HepG2 (cell line): ENCODE measurements around the gene ATN1. TPM values are rescaled to one million over a fixed set of nuclear protein-coding genes. Genes with fewer than 3 reads are reported as not detected.

ENCODE experiments used
- ATF2 ChIP-seq: sonication (generic); formaldehyde crosslinking; IDR thresholded peaks from 2 replicates; pipeline ENCODE4 v1.4.0; 2020; ENCODE audit warnings: missing genetic modification reagents
- DBP ChIP-seq: sonication (generic); formaldehyde crosslinking; IDR thresholded peaks from 2 replicates; pipeline ENCODE4 v1.4.0; 2020; ENCODE audit warnings: missing genetic modification reagents; ENCODE audit errors: not compliant biosample characterization
- KDM4B ChIP-seq: sonication (generic); formaldehyde crosslinking; IDR thresholded peaks from 2 replicates; pipeline ENCODE4 v1.4.0; 2020; ENCODE audit warnings: missing genetic modification reagents
- NFE2L1 ChIP-seq: sonication (generic); formaldehyde crosslinking; IDR thresholded peaks from 2 replicates; pipeline ENCODE4 v1.4.0; 2020; ENCODE audit warnings: missing genetic modification reagents, mild to moderate bottlenecking, borderline replicate concordance
- NFKB2 ChIP-seq: sonication (generic); formaldehyde crosslinking; IDR thresholded peaks from 2 replicates; pipeline ENCODE4 v1.4.0; 2020; ENCODE audit warnings: missing genetic modification reagents, borderline replicate concordance
- NKX3-1 ChIP-seq: sonication (generic); formaldehyde crosslinking; IDR thresholded peaks from 2 replicates; pipeline ENCODE4 v1.5.0; 2020; ENCODE audit warnings: missing genetic modification reagents
- PHF8 ChIP-seq: sonication (generic); formaldehyde crosslinking; IDR thresholded peaks from 2 replicates; pipeline ENCODE4 v1.5.0; 2020; ENCODE audit warnings: missing genetic modification reagents
- RNF2 ChIP-seq: fragments of 450-650 bp; conservative IDR thresholded peaks from 2 replicates; pipeline ENCODE4 v1.6.1; 2016; ENCODE audit warnings: low read depth
- SAP130 ChIP-seq: IDR thresholded peaks from 2 replicates; pipeline ENCODE4 v1.6.1; 2016; ENCODE audit warnings: low read depth
- XRCC5 ChIP-seq: fragments of 200-400 bp; formaldehyde crosslinking; optimal IDR thresholded peaks from 2 replicates; pipeline ENCODE3; 2017; ENCODE audit warnings: mild to moderate bottlenecking, low read length
- ZBTB42 ChIP-seq: sonication (generic); formaldehyde crosslinking; IDR thresholded peaks from 2 replicates; pipeline ENCODE4 v1.5.0; 2020; ENCODE audit warnings: mild to moderate bottlenecking, missing genetic modification reagents
- ZFP37 ChIP-seq: sonication (generic); formaldehyde crosslinking; IDR thresholded peaks from 2 replicates; pipeline ENCODE4 v1.4.0; 2020; ENCODE audit warnings: missing genetic modification reagents, borderline replicate concordance
- ZNF225 ChIP-seq: sonication (generic); formaldehyde crosslinking; IDR thresholded peaks from 2 replicates; pipeline ENCODE4 v1.4.0; 2020; ENCODE audit warnings: mild to moderate bottlenecking, missing genetic modification reagents
- ZNF317 ChIP-seq: sonication (generic); formaldehyde crosslinking; IDR thresholded peaks from 2 replicates; pipeline ENCODE4 v1.5.0; 2020; ENCODE audit warnings: mild to moderate bottlenecking, missing genetic modification reagents
- ZNF83 ChIP-seq: sonication (generic); formaldehyde crosslinking; IDR thresholded peaks from 2 replicates; pipeline ENCODE4 v1.4.0; 2020; ENCODE audit warnings: missing genetic modification reagents, mild to moderate bottlenecking, borderline replicate concordance
- ZSCAN21 ChIP-seq: sonication (generic); formaldehyde crosslinking; IDR thresholded peaks from 2 replicates; pipeline ENCODE4 v1.8.0; 2022; ENCODE audit warnings: mild to moderate bottlenecking, missing genetic modification reagents, moderate library complexity, borderline replicate concordance
- ZSCAN22 ChIP-seq: sonication (generic); formaldehyde crosslinking; IDR thresholded peaks from 2 replicates; pipeline ENCODE4 v1.4.0; 2020; ENCODE audit warnings: mild to moderate bottlenecking, missing genetic modification reagents
- polyA plus RNA-seq, 8 experiments: library from polyadenylated mRNA; depleted of rRNA in 3 of 8; stranded (reverse) in 7 of 8; unstranded in 1 of 8; fragments of >200 nt; fragmentation: Illumina TruSeq in 4 of 8; extraction: Trizol in 4 of 8; gene quantifications; 2 replicates each; pipeline versions ENCODE4 v1.2.1 to v1.2.3, GENCODE V29; 2011 to 2016; ENCODE audit warnings: low read depth in 4 of 8, missing spikeins in 1 of 8, mixed read lengths in 1 of 8; ENCODE audit not compliant: insufficient read depth in 1 of 8
- total RNA-seq, 5 experiments: library from RNA; depleted of rRNA; stranded (reverse); fragments of >200 nt; fragmentation: Illumina TruSeq; extraction: Trizol; gene quantifications; 2 replicates each; pipeline ENCODE4 v1.2.3, GENCODE V29; 2016; ENCODE audit warnings: low read depth in 1 of 5
- TF ChIP-seq, protein P1 (sequence below): sonication (generic); formaldehyde crosslinking; IDR thresholded peaks from 2 replicates; pipeline ENCODE4 v1.4.0; 2020; ENCODE audit warnings: mild to moderate bottlenecking, missing genetic modification reagents
- TF ChIP-seq, protein P2 (sequence below), 2 experiments: sonication (generic) in 1 of 2; formaldehyde crosslinking in 1 of 2; IDR thresholded peaks; 2 replicates each; pipeline versions ENCODE4 v1.6.1 to v1.9.0; 2014 to 2022; ENCODE audit warnings: antibody characterized with exemption in 1 of 2, borderline replicate concordance in 1 of 2, inconsistent platforms in 1 of 2, low read depth in 1 of 2, missing genetic modification reagents in 1 of 2

ATN1 gene
- total and polyA plus RNA-seq, 2 of the 13 experiments (the other 11 are each of a cell fraction or from before 2014, with no cell fraction given): 2.1 to 8.6 TPM

DNA sequence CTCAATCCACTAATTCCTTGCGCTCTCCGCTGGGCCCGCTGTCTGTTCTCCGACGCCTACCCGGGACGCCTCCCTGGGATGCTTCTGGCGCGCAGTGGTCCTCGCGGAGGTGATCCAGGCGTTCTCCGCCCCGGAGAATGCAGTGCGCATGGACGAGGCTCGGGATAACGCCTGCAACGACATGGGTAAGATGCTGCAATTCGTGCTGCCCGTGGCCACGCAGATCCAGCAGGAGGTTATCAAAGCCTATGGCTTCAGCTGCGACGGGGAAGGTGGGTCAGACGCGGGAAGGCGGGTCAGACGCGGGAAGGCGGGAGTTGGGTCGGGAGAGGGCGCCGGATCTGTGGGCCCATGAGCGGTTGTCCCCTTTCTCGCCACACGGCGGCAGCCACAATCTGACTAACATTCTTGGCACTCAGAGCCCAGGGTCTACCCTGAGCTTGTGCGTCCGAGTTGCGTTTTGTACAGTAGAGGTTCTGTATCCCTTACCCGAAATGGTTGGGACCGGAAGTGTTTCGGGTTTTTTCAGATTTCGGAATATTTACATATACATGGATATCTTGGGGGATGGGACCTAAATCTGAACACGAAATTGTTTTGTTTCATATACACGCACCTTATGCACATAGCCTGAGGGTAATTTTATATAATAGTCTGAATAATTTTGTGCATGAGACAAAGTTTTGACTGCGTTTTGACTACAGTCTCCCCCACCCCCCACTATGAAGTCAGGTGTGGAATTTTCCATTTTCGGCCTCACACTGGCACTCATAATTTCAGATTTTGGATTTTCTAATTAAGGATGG lies 16.8 kb downstream of the ATN1 start (continued):
- TF ChIP-seq ZFP37 (0 out of 2 replicates have a peak, but pooled peaks have one; percentile 44), ZSCAN21 (CRISPR knock-in tag) (peak; percentile 92), ZNF317 (CRISPR knock-in tag) (no peak; the same call in 1 of the 2 replicates), ATF2 (CRISPR knock-in tag) (0 out of 2 replicates have a peak, but pooled peaks have one; percentile 30), ZSCAN22 (CRISPR knock-in tag) (no peak), RNF2 (peak; percentile 51; the same call in 1 of the 2 replicates), ZBTB42 (0 out of 2 replicates have a peak, but pooled peaks have one; percentile 68), SAP130 (CRISPR knock-in tag) (peak; percentile 55), XRCC5 (peak; percentile 60), NFE2L1 (CRISPR knock-in tag) (no peak), KDM4B (CRISPR knock-in tag) (peak; percentile 44; the same call in 1 of the 2 replicates), NFKB2 (CRISPR knock-in tag) (peak; percentile 79; the same call in 1 of the 2 replicates), DBP (CRISPR knock-in tag) (peak; percentile 46), ZNF225 (CRISPR knock-in tag) (peak; percentile 67; the same call in 1 of the 2 replicates), PHF8 (peak; percentile 34; the same call in 1 of the 2 replicates), ZNF83 (0 out of 2 replicates have a peak, but pooled peaks have one; percentile 53), NKX3-1 (CRISPR knock-in tag) (peak; percentile 81; the same call in 1 of the 2 replicates)
- TF ChIP-seq, protein P1, sequence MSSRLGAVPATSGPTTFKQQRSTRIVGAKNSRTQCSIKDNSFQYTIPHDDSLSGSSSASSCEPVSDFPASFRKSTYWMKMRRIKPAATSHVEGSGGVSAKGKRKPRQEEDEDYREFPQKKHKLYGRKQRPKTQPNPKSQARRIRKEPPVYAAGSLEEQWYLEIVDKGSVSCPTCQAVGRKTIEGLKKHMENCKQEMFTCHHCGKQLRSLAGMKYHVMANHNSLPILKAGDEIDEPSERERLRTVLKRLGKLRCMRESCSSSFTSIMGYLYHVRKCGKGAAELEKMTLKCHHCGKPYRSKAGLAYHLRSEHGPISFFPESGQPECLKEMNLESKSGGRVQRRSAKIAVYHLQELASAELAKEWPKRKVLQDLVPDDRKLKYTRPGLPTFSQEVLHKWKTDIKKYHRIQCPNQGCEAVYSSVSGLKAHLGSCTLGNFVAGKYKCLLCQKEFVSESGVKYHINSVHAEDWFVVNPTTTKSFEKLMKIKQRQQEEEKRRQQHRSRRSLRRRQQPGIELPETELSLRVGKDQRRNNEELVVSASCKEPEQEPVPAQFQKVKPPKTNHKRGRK (CRISPR knock-in tag): no peak
- TF ChIP-seq, protein P2, sequence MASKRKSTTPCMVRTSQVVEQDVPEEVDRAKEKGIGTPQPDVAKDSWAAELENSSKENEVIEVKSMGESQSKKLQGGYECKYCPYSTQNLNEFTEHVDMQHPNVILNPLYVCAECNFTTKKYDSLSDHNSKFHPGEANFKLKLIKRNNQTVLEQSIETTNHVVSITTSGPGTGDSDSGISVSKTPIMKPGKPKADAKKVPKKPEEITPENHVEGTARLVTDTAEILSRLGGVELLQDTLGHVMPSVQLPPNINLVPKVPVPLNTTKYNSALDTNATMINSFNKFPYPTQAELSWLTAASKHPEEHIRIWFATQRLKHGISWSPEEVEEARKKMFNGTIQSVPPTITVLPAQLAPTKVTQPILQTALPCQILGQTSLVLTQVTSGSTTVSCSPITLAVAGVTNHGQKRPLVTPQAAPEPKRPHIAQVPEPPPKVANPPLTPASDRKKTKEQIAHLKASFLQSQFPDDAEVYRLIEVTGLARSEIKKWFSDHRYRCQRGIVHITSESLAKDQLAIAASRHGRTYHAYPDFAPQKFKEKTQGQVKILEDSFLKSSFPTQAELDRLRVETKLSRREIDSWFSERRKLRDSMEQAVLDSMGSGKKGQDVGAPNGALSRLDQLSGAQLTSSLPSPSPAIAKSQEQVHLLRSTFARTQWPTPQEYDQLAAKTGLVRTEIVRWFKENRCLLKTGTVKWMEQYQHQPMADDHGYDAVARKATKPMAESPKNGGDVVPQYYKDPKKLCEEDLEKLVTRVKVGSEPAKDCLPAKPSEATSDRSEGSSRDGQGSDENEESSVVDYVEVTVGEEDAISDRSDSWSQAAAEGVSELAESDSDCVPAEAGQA (IDR thresholded peaks at IDR 0.05; ENCODE audit: low read depth): peak; percentile 16; the same call in 1 of the 2 replicates
- TF ChIP-seq, protein P2 (CRISPR knock-in tag; IDR thresholded peaks at IDR 0.05; ENCODE audit: borderline replicate concordance): no peak
